Hepatic stellate cell (primary cell): ENCODE results near the gene ADRB2.
"Not testable (repeated sequence)": the region's sequence is repeated elsewhere in the genome, so short reads cannot be mapped to it uniquely, and the experiment has no call there.

Experiments used
- DNase-seq: peaks from one replicate; pipeline ENCODE4 v3.0.0; 2011; ENCODE audit warnings: low spot score

Gene ADRB2

DNA sequence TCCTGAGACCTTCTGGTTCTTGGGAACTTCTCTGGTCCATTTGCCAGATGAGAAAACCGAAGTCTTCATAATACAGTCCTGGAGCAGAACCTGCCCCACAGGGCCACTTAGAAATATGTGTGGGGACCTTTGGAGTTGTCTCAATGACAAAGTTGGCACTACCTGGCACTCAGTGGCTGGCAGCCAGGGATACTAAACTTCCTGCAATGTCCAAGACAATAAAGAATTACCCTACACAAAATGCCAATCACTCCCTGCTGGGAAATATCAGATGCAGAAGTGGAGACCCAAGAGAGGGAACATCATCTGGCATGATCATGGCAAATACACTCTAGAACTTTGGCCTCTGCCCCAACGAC lies 29.6 kb downstream of the ADRB2 start:
- no peak for DNase-seq

- DNase-seq: no peak
Measured at GRCh38 chr5:148856424-148856823, 30.0 kb downstream of the ADRB2 start.

- DNase-seq: no peak
Measured at GRCh38 chr5:148857474-148857873, 31.1 kb downstream of the ADRB2 start.

GRCh38 chr5:148858106-148858505 lies 31.7 kb downstream of the ADRB2 start:
- DNase-seq: peak; percentile 31

DNA sequence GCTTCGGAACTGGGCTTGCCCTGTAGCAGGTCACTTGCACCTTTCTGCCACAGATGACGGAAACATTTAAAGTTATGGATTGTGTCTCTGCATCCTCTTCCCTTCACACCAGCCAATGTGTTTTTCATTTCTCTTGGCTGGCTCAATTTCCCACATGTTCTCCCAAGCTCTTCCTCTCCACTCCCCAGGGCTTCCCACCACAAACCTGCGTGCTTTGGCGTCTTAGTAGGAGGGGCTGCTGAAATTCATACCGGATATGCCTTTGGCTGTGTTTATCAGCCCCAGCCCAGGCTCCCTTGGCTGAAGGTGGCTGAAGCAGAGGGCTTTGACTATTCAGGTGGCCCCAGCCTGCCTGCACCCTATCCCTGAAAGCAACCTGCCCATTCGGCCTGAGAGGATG lies 32.1 kb downstream of the ADRB2 start:
- no peak for DNase-seq

DNA sequence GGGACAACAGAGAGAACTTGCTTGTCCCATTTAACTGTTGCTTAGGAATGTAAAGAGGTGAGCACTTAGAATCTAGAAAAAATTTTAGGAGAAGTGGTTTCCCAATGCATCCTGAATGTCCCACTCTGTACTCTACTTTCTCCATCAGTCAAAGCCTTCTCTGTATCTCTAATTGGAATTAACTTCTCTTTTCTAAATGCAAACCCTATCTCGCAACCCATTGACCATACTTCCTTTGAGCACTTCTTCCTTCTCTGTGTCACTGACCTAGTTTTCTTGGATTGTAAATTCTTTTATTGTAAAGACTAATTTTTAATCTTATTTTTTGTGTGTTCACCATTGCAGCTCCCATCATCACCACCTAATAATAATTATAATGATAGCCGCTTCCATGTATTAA lies 33.3 kb downstream of the ADRB2 start:
- no peak for DNase-seq

- no peak for DNase-seq
Measured at GRCh38 chr5:148860599-148860998, 34.2 kb downstream of the ADRB2 start.

DNA sequence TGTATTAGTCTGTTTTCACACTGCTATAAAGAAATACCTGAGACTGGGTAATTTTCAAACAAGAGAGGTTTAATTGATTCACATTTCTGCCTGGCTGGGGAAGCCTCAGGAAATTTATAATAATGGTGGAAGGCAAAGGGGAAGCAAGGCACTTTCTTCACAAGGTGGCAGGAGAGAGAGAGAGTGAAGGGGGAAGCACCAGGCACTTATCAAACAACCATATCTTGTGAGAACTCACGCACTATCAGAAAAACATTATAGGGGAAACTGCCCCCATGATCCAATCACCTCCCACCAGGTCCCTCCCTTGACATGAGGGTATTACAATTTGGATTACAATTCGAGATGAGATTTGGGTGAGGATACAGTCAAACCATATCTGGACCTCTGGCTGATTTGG lies 34.7 kb downstream of the ADRB2 start:
- no peak for DNase-seq

- DNase-seq: no peak
Measured at GRCh38 chr5:148861696-148862095, 35.3 kb downstream of the ADRB2 start.

DNA sequence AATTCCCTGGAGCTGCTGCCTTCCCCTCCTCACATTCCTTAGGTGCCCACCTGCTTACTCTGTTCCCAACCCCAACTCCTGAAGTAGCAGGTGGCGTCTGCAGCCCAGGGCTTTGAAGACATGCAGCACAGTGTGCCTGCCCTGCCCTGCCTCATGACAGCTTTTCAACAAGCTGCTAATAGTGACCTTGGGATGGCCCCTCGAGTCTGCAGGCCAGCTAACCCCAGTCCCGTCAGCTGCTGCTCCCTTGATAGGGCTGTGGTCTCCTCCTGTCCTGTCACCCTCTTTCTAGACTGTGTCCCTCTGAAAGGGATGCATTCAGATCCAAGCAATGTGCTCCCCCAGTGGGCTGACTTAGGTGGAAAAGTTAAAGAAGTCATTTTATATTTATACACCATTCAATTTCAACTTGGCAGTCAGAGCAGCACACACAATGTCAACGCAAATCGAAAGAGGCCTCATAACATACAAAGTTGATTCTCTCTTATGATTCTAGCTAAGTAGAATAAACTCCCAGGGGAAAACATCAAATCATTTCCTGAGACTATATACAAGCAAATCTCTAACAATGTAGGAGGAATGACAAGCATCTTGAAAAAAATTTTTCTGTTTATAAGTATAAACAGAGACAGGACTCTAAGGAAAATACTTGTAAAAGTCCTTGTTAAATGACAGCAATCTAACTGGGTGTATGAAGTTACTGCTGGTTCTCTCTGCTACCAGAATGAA lies 37.9 kb downstream of the ADRB2 start:
- peak; percentile 14 for DNase-seq

DNA sequence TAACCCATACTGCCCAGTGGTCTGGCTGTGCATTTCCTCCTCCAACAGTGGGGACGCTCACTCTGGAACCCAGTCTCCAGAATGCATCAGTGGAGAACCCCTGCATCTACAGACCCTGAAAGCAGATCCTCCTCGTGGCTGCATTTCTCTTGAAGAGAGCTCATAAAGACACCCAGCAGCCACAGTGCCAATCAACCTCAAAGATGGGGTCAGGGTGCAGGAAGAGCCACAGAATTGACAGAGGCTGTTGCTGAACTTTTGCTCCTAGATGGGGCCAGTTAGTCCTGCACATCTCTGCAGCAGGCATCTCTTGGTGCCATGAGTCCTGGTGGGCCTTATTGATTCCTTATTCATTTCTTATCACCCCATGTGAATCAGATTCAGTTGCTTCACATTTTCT lies 39.6 kb downstream of the ADRB2 start:
- DNase-seq: no peak

DNA sequence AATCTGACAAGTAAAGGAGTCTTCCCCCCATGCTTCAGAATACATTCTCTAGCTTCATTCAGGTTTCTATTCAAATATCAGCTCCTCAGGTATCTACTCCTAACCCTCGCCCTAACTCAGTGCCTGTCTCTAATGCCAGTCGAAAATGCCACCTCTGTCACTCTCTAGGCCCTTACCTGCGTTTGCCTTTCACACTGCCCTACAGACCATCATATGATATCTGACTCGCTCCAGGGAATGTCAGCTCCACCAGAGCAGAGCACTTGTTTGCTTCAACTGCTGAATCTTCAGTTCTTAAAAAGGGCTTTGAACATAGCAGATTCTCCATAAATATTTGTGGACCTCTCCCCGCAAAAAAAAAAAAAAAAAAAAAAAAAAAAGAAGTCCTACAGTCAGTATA lies 46.7 kb downstream of the ADRB2 start:
- no peak for DNase-seq

- DNase-seq: no peak
Measured at GRCh38 chr5:148873690-148874485, 47.5 kb downstream of the ADRB2 start.

- no peak for DNase-seq
Measured at GRCh38 chr5:148875205-148875875, 48.9 kb downstream of the ADRB2 start.

- not testable (repeated sequence) for DNase-seq
Measured at GRCh38 chr5:148877436-148877835, 51.0 kb downstream of the ADRB2 start.
